Measurements from ENCODE around the gene IFI6.
A peak's percentile ranks its signal among the peaks of the same experiment; 100 is the strongest.
"Not testable (repeated sequence)": the region's sequence is repeated elsewhere in the genome, so short reads cannot be mapped to it uniquely, and the experiment has no call there.

IFI6 gene

DNA sequence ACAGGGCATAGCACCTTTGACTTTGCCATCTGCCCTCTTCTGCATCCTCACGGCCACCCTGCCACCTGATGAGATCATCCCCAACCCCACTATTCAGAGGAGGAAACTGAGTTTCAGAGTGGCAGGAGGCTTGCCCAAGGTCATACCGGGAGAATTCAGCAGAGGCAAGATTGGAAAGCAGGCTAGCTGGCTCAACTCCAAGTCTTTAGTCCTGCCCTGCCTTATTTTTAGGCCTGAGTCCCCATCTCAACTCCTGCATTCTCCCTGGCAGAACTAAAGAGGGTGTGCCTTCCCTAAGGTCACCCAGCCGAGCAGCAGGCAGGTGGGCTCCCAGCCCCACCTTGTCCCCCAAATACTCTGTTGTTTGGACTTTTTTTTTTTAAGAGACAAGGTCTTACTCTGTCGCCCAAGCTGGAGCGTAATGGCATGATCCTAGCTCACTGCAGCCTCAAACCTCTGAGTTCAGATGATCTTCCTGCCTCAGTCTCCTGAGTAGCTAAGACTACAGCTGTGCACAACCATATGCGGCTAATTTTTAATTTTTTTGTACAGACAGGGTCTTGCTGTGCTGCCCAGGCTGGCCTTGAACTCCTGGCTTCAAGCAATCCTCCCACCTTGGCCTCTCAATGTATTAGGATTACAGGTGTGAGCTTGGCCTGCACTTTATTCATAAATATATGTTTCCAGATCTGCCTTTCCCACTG lies 23.2 kb downstream of the IFI6 start:
- no peak for DNase-seq

- DNase-seq, result no peak
Measured at GRCh38 chr1:27647328-27647727, 24.7 kb downstream of the IFI6 start.

- no peak for DNase-seq
Measured at GRCh38 chr1:27646676-27647075, 25.3 kb downstream of the IFI6 start.

DNA sequence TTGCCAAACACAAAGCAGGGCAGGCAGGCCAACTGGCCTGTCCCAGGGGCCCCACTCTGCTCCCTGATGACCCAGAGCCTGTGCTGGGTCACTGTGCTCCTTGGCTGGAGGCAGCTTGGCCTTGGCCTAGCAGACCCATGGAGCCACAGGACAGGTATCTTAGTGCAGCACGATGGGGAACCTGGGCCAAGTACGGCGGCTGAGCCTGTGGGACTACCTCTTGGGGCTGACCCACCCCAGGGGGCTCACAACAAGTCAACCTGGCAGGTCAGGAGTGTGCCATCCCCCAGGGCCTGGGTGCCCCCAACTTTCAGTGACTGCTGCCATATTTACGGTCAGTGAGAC lies 26.9 kb downstream of the IFI6 start:
- no peak for DNase-seq

GRCh38 chr1:27644369-27645070 lies 27.5 kb downstream of the IFI6 start:
- DNase-seq, result no peak

- DNase-seq, result peak; percentile 84
Measured at GRCh38 chr1:27643600-27644368, 28.2 kb downstream of the IFI6 start.

DNA sequence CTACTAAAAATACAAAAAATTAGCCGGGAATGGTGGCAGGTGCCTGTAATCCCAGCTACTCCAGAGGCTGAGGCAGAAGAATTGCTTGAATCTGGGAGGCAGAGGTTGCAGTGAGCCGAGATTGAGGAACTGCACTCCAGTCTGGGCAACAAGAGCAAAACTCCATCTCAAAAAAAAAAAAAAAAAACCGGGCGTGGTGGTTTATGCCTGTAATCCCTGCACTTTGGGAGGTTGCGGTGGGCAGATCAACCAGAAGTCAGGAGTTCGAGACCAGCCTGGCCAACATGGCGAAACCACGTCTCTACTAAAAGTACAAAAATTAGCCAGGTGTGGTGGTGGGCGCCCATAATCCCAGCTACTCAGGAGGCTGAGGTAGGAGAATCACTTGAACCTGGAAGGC lies 31.5 kb downstream of the IFI6 start:
- not testable (repeated sequence) for DNase-seq

- DNase-seq, result no peak
Measured at GRCh38 chr1:27638805-27639204, 33.2 kb downstream of the IFI6 start.

- no peak for DNase-seq
Measured at GRCh38 chr1:27638047-27638734, 33.8 kb downstream of the IFI6 start.

DNA sequence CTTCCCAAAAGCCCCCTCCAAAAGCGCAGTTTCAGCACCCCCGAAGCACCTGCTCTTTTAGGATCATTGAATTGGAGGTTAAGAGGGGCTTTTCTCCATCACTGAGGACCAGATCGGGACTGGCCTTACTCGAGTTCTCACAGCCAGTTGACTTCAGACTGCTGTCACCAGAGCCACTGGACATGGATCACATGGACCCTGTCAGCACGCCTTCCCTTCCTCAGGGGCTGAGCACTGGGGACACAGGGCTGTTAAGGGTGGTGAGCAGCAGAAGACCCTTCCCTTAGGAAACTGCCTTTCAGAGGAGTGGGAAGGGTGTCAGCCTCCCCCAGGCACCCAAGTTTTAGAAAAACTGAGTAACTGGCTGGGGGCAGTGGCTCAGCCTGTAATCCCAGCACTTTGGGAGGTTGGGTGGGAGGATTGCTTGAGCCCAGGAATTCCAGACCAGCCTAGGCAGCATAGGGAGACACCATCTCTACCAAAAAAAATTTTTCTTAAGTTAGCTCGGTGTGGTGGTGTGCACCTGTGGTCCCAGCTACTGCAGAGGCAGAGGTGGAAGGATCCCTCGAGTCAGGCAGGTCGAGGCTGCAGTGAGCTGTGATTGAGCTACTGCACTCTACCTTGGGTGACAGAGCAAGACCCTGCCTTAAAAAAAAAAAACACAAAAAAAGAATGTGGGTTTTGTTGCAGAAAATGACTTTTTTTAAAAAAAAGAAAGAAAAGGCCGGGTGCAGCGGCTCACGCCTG lies 36.4 kb downstream of the IFI6 start:
- DNase-seq, result no peak

- DNase-seq, result no peak
Measured at GRCh38 chr1:27634985-27635367, 37.0 kb downstream of the IFI6 start, which contains the start of gene FGR. TSS of gene FGR (minus strand) at chr1:27635185. CDS start at chr1:27623916, 11,269 bp downstream.

GRCh38 chr1:27634177-27634984 lies 37.6 kb downstream of the IFI6 start:
- DNase-seq, result peak; percentile 73

- no peak for DNase-seq
Measured at GRCh38 chr1:27633640-27634176, 38.3 kb downstream of the IFI6 start.

GRCh38 chr1:27633298-27633610 lies 38.7 kb downstream of the IFI6 start:
- DNase-seq, result no peak

DNA sequence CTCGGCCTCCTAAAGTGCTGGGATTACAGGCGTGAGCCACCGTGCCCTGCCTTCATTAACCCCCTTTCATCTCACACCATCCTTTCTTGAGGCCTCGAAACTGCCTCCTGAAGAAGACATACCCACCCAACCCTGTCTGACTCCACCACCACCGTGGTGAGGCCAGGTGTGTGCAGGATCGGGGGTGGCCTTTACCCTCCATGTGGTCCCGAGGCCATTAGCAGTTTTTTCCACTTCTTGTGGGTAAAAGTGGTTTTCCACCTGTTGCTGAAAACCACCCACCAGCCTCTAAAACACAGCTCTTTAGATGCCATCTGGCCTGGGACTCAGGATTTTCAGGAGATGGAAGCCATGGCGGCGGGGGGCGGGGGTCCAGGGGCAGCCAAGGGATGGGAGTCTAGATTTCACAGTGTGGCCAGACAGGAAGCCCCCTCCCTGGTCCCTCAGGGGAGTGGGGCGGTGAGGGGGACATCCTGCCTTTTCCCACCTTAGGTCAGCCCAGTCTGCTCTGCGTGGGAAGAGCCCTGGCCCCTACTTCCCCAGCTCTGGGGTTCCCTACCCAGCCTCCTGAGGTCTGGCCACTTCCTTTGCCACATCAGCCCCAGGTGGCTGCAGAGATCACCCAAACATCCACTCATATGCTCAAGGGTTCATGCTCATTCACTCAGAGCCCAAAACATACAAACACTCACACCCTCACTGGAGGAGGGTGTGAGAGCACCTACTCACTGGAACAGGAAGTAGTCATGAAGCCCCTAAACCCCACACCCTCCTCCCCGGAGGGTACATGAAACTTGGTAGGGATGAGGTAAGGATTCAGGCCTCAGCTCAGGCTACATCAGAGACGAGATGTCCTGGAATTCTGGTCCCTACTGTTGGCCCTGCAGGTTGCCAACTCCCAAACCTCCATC lies 39.4 kb downstream of the IFI6 start:
- DNase-seq, result peak; percentile 48

GRCh38 chr1:27630859-27631491 lies 41.0 kb downstream of the IFI6 start:
- DNase-seq, result no peak

DNA sequence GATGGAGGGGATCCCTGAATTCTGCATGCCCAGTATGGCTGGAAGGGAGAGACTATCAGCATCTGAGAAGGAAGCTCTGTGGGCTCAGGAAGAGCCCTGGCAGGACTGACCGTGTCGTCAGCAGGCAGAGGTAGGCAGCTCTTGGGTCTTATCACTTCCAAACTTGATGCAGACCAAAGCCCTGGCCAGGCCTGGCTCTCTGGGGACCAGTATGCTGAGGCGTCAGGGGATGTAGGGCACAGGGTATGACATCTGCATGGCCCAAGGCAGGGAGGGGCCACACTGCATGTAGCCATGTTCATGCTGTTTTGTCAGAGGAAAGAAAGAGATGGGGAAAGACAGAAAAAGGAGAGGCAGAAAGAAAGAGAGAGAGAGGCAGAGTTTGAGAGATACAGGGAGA lies 43.3 kb downstream of the IFI6 start:
- DNase-seq, result no peak

GRCh38 chr1:27627733-27628132 lies 44.3 kb downstream of the IFI6 start:
- not testable (repeated sequence) for DNase-seq

DNA sequence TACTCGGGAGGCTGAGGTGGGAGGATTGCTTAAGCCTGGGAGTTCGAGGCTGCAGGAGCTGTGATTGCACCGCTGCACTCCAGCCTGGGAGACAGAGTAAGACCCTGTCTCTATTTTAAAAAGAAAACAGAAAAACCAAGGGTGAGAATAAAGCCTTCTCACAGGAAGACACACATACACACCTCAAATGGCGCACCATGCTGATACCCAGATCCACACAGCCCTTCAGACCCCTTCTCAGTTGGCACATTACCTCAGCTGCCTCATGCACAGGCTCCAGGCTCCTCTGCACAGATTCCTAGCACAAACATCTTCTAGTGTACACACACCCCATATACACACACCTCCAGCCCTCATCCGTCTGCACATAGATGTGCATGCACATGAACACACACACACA lies 44.9 kb downstream of the IFI6 start:
- no peak for DNase-seq
